ENCODE results near the gene MYO7A. TPM values are rescaled to one million over a fixed set of nuclear protein-coding genes. Genes with fewer than 3 reads are reported as not detected.

Gene MYO7A
- total RNA-seq, 4 donors from 2014 or later = 11.7 to 26.4 (median 17.7) TPM

GRCh38 chr11:77230878-77231605 lies 103.0 kb downstream of the MYO7A start:
- no peak for TF ChIP-seq CTCF (IDR thresholded peaks at IDR 0.05; ENCODE audit: low read depth)

- TF ChIP-seq CTCF (IDR thresholded peaks at IDR 0.05; ENCODE audit: low read depth) = no peak
These were observed 103.8 kb downstream of the MYO7A start for GRCh38 chr11:77231800-77232199.

DNA sequence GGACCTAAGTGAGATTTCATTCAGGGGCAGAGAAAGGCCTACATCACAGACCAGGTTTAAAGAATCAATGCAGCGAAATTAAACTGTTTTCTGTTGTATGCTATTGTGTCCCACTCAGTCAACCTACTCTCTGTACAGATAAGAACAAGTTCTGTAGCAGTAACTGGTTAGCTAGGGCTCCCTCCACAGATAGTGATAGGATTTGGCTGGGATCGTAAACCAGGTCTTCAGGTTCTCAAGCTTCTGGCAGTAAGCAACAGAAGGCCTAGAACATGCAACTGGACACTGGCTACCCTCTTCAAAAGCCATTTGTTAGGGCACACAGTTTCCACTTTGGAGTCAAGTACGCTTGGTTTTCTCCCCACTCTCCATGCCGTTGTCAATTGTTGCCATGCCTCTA lies 104.2 kb downstream of the MYO7A start:
- TF ChIP-seq CTCF (IDR thresholded peaks at IDR 0.05; ENCODE audit: low read depth) = no peak

- TF ChIP-seq CTCF (IDR thresholded peaks at IDR 0.05; ENCODE audit: low read depth) = no peak
These were observed 105.0 kb downstream of the MYO7A start for GRCh38 chr11:77233011-77233410.

GRCh38 chr11:77236901-77237300 lies 108.9 kb downstream of the MYO7A start:
- no peak for TF ChIP-seq CTCF (IDR thresholded peaks at IDR 0.05; ENCODE audit: low read depth)

GRCh38 chr11:77244277-77245027 lies 116.4 kb downstream of the MYO7A start:
- TF ChIP-seq CTCF (IDR thresholded peaks at IDR 0.05; ENCODE audit: low read depth) = no peak

DNA sequence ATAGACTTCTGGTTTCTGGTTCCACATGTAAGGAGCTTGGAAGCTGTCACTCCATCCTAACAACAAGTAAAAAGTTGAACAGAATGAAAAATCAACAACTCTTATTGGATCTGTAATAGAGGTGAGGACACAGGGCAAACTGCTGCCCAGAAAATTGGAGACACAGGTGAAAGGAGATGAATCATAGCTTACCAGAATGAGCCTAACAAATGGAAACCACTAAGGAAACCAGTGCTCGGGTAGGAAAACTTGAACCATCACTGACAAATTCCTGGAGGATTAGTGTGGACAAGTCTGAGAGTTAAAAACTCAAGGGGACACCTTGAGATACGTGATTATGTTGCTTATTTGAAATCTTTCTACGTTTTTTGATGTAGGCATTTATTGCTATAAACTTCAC lies 121.4 kb downstream of the MYO7A start:
- no peak for TF ChIP-seq CTCF (IDR thresholded peaks at IDR 0.05; ENCODE audit: low read depth)

All from subcutaneous adipose tissue (tissue), 4 donors.